Measurements from ENCODE around the gene CEP89.
A peak's percentile ranks its signal among the peaks of the same experiment; 100 is the strongest.
"Not testable (repeated sequence)": the region's sequence is repeated elsewhere in the genome, so short reads cannot be mapped to it uniquely, and the experiment has no call there.

The CEP89 gene

DNA sequence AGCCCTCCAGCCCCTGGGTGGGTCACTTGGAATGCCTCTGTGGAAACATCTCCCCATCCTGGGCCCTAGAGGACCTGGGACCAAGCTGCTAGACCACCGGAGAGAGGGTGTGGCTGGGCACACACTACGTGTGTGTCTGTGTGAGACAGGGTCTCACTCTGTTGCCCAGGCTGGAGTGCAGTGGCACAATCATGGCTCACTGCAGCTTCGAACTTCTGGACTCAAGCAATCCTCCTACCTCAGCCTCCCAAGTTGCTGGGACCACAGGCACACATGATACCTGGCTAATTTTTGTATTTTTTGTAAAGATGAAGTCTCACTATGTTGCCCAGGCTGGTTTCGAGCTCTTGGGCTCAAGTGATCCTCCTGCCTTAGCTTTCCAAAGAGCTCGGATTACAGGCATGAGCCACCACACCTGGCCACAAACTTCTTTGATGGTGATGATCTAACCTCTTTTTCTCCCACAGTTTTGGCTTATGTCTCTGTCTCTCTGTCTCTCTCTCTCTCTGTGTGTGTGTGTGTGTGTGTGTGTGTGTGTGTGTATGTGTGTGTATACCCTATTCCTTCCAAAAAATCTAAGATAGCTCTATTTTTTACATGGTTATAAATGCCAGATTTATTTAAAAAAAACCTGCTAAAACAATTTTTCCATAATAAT lies 70.1 kb downstream of the CEP89 start:
- no peak for TF ChIP-seq POLR2A (IDR thresholded peaks at IDR 0.05; ENCODE audit: low read depth, low read length)
- DNase-seq (ENCODE audit: insufficient read length, low spot score), result no peak
- no peak for FAIRE-seq

DNA sequence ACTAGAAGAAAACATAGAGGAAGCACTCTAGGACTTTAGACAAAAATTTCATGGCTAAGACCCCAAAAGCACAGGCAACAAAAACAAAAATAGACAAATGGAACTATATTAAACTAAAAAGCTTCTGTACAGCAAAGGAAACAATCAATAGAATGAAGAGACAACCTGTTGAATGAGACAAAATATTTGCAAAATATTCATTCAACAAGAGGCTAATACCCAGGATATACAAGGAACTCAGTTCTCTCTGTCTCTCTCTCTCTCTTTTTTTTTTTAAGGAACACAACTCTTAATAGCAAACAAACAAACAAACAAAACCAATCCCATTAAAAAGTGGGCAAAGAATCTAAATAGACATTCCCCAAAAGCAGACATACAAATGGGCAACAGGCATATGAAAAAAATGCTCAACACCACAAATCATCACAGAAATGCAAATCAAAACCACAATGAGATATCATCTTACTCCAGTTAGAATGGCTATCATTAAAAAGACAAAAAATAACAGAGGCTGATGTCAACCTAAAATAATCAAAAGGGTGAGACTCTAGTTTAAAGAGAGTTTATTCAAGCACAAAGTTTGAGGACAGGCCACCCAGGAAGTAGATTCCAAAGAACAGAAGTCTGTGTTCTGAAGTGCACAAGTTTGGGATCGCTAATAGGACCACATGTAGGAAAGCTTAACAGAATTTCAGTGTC lies 75.1 kb downstream of the CEP89 start:
- FAIRE-seq (no peak), DNase-seq (ENCODE audit: insufficient read length, low spot score) (no peak)
- TF ChIP-seq POLR2AphosphoS5 (IDR thresholded peaks at IDR 0.05; ENCODE audit: low read depth, low read length) (no peak), SPI1 (IDR thresholded peaks at IDR 0.05; ENCODE audit: low read depth, low read length) (no peak), TAF1 (IDR thresholded peaks at IDR 0.05; ENCODE audit: low read depth, low read length) (no peak), POLR2A (IDR thresholded peaks at IDR 0.05; ENCODE audit: low read depth, low read length) (no peak), POU2F2 (IDR thresholded peaks at IDR 0.05; ENCODE audit: low read depth, low read length) (no peak), PAX5 (IDR thresholded peaks at IDR 0.05; ENCODE audit: insufficient read depth, low read length, severe bottlenecking) (no peak)

DNA sequence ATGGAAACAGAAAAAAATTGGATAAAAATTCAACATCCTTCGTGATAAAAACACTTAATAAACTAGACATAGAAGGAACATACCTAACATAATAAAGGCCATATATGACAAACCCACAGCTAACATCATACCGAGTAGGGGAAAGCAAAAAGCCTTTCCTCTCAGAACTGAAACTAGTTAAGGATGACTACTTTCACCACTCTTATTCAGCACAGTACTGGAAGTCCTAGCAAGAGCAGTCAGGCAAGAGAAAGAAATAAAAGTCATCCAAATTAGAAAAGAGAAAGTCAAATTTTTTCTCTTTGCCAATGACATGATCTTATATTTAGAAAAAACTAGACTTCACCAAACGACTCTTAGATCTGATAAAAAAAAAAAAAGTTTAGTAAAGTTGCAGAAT lies 76.4 kb downstream of the CEP89 start:
- DNase-seq (ENCODE audit: insufficient read length, low spot score), result no peak
- peak; percentile 66 for FAIRE-seq

DNA sequence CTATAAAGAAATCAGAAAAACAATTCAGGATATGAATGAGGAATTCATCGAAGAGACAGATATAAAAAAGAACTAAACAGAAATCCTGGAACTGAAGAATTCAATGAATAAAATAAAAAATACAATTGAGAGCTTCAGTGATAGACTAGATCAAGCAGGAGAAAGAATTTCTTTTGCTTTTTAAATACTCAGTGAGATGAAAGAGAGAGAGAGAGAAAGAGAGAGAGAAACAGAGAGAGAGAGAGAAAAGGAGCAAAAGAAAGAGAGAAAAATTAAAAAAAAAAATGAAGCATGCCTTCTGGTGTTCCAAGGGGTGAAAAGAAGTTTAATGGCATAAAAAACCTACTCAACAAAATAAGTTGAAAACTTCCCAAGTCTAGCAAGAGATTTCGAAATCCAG lies 80.1 kb downstream of the CEP89 start:
- FAIRE-seq, result no peak
- TF ChIP-seq POLR2A (IDR thresholded peaks at IDR 0.05; ENCODE audit: low read depth, low read length), result no peak
- TF ChIP-seq SPI1 (IDR thresholded peaks at IDR 0.05; ENCODE audit: low read depth, low read length), result no peak
- DNase-seq (ENCODE audit: insufficient read length, low spot score), result no peak

More for the DNA sequence above, 76.4 kb downstream of the CEP89 start:
- TF ChIP-seq POU2F2 (IDR thresholded peaks at IDR 0.05; ENCODE audit: low read depth, low read length), result no peak

DNA sequence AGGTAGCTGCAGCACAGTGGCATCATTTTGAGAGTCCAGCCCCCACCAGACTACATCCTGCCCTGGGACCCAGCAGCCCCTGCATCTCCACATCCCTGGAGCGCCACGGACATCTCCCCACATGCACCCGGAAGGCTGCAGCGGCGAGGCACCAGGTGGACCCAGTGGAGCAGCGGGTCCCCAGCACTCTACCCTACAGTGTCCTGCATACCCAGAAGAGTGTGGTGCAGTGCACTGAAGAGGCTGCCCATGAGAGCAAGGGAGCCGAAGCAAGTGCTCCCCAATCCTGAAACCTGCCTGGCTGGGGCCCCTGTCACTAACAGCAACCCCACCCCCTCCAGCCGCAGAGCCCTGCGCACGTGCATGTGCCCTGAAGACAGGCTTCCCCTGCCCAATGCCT lies 80.9 kb downstream of the CEP89 start:
- DNase-seq (ENCODE audit: insufficient read length, low spot score) (no peak), FAIRE-seq (no peak)
- TF ChIP-seq POU2F2 (IDR thresholded peaks at IDR 0.05; ENCODE audit: low read depth, low read length) (no peak), PAX5 (IDR thresholded peaks at IDR 0.05; ENCODE audit: insufficient read depth, low read length, severe bottlenecking) (no peak), SPI1 (IDR thresholded peaks at IDR 0.05; ENCODE audit: low read depth, low read length) (no peak), POLR2AphosphoS5 (IDR thresholded peaks at IDR 0.05; ENCODE audit: low read depth, low read length) (no peak), POLR2A (IDR thresholded peaks at IDR 0.05; ENCODE audit: low read depth, low read length) (no peak), TAF1 (IDR thresholded peaks at IDR 0.05; ENCODE audit: low read depth, low read length) (no peak)

DNA sequence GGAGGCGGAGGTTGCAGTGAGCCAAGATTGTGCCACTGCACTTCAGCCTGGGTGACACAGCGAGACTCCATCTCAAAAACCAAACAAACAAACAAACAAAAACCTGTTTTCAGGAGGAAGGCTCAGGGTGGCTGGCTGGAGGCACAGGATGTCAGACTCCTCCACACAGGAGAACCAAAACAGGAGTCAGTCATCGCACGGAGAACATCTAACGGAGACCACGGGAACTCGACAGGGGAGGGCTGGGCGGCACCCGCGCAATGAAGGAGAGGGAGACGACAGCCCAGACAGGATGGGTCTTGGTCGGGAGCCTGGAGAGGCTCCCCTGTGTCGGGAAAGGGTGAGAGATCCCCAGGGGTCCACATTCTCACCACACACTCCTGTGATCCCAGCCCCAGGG lies 81.4 kb downstream of the CEP89 start:
- FAIRE-seq (no peak), DNase-seq (ENCODE audit: insufficient read length, low spot score) (no peak)
- no peak for TF ChIP-seq TAF1 (IDR thresholded peaks at IDR 0.05; ENCODE audit: low read depth, low read length)
- TF ChIP-seq PAX5 (IDR thresholded peaks at IDR 0.05; ENCODE audit: insufficient read depth, low read length, severe bottlenecking), result no peak
- TF ChIP-seq POLR2AphosphoS5 (IDR thresholded peaks at IDR 0.05; ENCODE audit: low read depth, low read length), result no peak
- no peak for TF ChIP-seq POU2F2 (IDR thresholded peaks at IDR 0.05; ENCODE audit: low read depth, low read length)
- TF ChIP-seq SPI1 (IDR thresholded peaks at IDR 0.05; ENCODE audit: low read depth, low read length), result no peak
- no peak for TF ChIP-seq POLR2A (IDR thresholded peaks at IDR 0.05; ENCODE audit: low read depth, low read length)

DNA sequence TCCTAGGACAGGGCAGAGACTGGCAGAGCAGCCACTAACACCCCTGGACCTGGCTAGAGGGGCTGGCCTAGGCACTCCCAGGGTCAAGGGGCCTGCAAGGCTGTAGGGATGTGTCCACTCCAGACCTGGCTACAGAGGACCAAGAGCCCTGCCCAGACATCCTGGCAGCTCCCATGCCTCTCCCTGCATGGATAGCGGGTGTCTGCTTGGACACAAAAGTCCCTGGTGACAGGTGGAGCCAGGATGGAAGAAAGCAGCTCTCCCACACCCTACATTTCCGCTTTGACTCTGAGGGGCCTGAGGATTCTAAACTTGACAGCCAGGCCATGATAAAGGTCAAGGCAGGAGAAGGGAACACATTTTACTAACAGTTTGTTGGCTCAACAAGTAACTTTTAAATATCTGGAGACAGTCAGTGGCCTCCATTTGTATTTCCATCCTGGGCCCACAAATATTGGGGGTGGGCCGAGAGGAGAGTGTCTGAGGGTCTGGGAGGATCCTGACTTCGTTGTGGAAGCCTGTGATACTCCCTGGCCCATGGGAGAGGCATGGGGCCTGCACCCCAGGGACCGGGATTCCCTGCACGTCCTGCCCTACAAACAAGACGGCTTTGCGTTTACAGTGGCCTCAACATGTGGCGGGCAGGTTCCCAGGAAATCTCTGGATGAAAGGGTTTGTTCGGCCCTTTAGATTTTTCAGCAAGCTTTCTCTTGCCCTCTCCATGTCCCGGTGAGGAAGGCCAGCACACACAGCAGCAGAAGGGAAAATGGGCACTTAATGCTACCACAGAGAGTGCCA lies 82.4 kb downstream of the CEP89 start:
- no peak for DNase-seq (ENCODE audit: insufficient read length, low spot score)
- TF ChIP-seq POU2F2 (IDR thresholded peaks at IDR 0.05; ENCODE audit: low read depth, low read length) (no peak), SPI1 (IDR thresholded peaks at IDR 0.05; ENCODE audit: low read depth, low read length) (no peak), POLR2AphosphoS5 (IDR thresholded peaks at IDR 0.05; ENCODE audit: low read depth, low read length) (no peak), PAX5 (IDR thresholded peaks at IDR 0.05; ENCODE audit: insufficient read depth, low read length, severe bottlenecking) (no peak), POLR2A (IDR thresholded peaks at IDR 0.05; ENCODE audit: low read depth, low read length) (no peak), TAF1 (IDR thresholded peaks at IDR 0.05; ENCODE audit: low read depth, low read length) (no peak)
- FAIRE-seq, result no peak

DNA sequence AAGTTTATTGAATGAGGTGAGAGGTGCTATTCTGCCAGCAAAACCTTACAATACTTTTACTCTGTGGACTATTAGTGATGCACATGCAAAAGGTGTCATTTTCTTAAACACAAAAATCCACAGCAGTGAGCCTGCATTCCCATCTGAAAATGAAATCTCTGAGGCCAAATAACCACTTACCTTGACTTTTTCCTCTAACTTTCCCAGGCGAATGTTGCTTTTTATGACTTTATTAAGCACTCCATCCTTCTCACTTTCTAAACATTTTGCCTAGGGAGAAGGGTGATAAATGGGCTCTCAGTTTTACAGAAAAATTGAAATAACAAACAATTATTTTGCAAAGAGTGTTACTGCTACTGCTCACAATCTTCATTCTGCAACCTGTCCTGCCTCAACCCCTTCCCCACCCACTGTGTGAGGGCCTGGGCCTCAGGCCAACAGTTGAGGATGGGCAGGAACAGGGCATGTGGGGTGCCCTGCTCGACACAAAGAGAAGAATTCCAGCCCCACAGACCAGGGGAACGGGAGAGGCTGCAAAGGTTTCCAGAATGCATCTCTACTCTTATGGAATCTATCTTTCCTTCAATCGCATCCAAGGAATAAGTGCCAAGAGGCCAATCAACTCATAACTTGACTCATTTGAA lies 84.1 kb downstream of the CEP89 start:
- DNase-seq (ENCODE audit: insufficient read length, low spot score) (no peak), FAIRE-seq (no peak)
- no peak for TF ChIP-seq POLR2AphosphoS5 (IDR thresholded peaks at IDR 0.05; ENCODE audit: low read depth, low read length)

DNA sequence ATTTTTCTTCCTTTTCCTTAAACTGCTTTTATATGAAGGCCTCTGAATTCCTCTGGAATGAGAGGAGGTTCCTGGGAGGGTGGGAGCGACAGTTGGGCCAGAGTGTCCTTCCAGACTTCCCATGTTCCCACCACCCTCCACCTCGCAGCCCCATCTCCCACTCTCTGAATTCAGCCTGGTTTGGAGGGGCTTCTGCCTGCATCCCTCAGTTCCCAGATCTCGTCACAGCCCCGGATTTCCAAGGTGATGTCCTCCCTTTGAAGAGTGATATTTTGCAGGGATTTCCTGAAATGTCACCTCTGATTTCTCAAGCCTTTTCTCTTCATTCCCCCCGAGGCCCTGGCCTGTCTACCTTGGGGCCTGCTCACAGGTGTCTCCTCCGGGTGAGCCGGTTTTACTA lies 85.5 kb downstream of the CEP89 start:
- no peak for FAIRE-seq
- DNase-seq (ENCODE audit: insufficient read length, low spot score), result no peak
- TF ChIP-seq POU2F2 (IDR thresholded peaks at IDR 0.05; ENCODE audit: low read depth, low read length) (no peak), POLR2AphosphoS5 (IDR thresholded peaks at IDR 0.05; ENCODE audit: low read depth, low read length) (no peak), TAF1 (IDR thresholded peaks at IDR 0.05; ENCODE audit: low read depth, low read length) (no peak), POLR2A (IDR thresholded peaks at IDR 0.05; ENCODE audit: low read depth, low read length) (no peak), PAX5 (IDR thresholded peaks at IDR 0.05; ENCODE audit: insufficient read depth, low read length, severe bottlenecking) (no peak), SPI1 (IDR thresholded peaks at IDR 0.05; ENCODE audit: low read depth, low read length) (no peak)

DNA sequence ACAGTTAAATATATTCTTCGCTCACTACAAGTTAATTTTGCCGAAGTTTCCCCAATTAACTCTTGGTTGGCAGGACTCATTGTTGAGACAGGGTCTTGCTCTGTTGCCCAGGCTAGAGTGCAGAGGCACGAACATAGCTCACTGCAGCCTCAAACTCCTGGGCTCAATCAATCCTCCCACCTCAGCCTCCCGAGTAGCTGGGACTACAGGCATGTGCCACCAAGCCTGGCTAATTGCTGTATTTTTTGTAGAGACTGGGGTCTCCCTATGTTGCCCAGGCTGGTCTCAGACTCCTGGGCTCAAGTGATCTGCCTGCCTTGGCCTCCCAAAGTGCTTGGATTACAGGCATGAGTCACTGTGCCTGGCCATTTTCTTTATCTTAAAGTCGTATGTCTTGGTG lies 86.5 kb downstream of the CEP89 start:
- not testable (repeated sequence) for DNase-seq (ENCODE audit: insufficient read length, low spot score); FAIRE-seq

All from GM12891 (cell line).